K562 (cell line): ENCODE measurements around the gene MYH9. TPM values are rescaled to one million over a fixed set of nuclear protein-coding genes. Genes with fewer than 3 reads are reported as not detected.
A peak's percentile ranks its signal among the peaks of the same experiment; 100 is the strongest.

Source experiments
- ATAC-seq: fragments of 200-7000 bp; cut with Tn5 transposase; 3 replicates; pipeline ENCODE4 v1.9.1; 2020; ENCODE audit warnings: moderate library complexity
- BruUV-seq: library from RNA; stranded (reverse); fragments of 400-500 nt; replicated peaks from 2 replicates; lab custom pipeline; 2021; lab: Mats Ljungman, UMichigan
- CTCF ChIA-PET: fragments of 300-600 bp; formaldehyde crosslinking; extraction: SDS; loops from one replicate; lab custom pipeline; 2021; ENCODE audit warnings: low intra/inter-chr PET ratio; lab: Yijun Ruan, JAX
- POLR2A ChIA-PET: fragments of 300-600, 350-650 bp; sonication (Branson Sonifier 250); formaldehyde crosslinking; extraction: SDS; loops from one replicate; lab custom pipeline; 2021; ENCODE audit warnings: antibody characterized with exemption, inconsistent platforms; lab: Yijun Ruan, JAX
- DNase-seq, 4 experiments: peaks; one replicate each; pipeline versions ENCODE4 v3.0.0 to v3.0.0-alpha.2; 2011 to 2018; ENCODE audit warnings: low spot score in 3 of 4, mixed read lengths in 3 of 4; ENCODE audit errors: extremely low read depth in 1 of 4
- FAIRE-seq: peaks from 2 replicates; lab custom pipeline; 2011; peaks lifted over from hg19 to GRCh38; lab: Jason Lieb, UNC
- H2AFZ ChIP-seq: 2 replicates; pipeline ENCODE4 v1.6.0; 2011; ENCODE audit warnings: low read depth, low read length, control low read depth, inconsistent platforms
- H3K27ac ChIP-seq: fragments of 200-600 bp; 3 replicates; pipeline ENCODE4 v1.8.0; 2011; ENCODE audit warnings: low read depth, mild to moderate bottlenecking, control low read depth, inconsistent platforms, low read length, moderate library complexity, mixed read lengths; ENCODE audit errors: extremely low read depth
- H3K27me3 ChIP-seq, 2 experiments: fragments of 300-600 bp in 1 of 2; 2 replicates in 1 of 2; 3 replicates in 1 of 2; pipeline versions ENCODE4 v1.6.0 to v1.8.0; 2011; ENCODE audit warnings: inconsistent platforms in 2 of 2, low read length in 2 of 2, mild to moderate bottlenecking in 1 of 2, mixed read lengths in 1 of 2, moderate library complexity in 1 of 2; ENCODE audit not compliant: control insufficient read depth in 2 of 2, insufficient read depth in 2 of 2
- H3K36me3 ChIP-seq: fragments of 300-600 bp; 3 replicates; pipeline ENCODE4 v1.8.0; 2011; ENCODE audit warnings: mild to moderate bottlenecking, low read length, inconsistent platforms; ENCODE audit not compliant: control insufficient read depth, insufficient read depth
- H3K4me1 ChIP-seq, 2 experiments: fragments of 200-600 bp in 1 of 2; replicated peaks in 1 of 2; 2 replicates in 1 of 2; 3 replicates in 1 of 2; pipeline versions ENCODE4 v1.5.1 to v1.8.0; 2011; ENCODE audit warnings: inconsistent platforms in 2 of 2, low read length in 2 of 2, mild to moderate bottlenecking in 1 of 2, mixed read lengths in 1 of 2, moderate library complexity in 1 of 2; ENCODE audit not compliant: control insufficient read depth in 2 of 2, insufficient read depth in 2 of 2
- H3K4me2 ChIP-seq: 2 replicates; pipeline ENCODE4 v1.6.1; 2011; ENCODE audit warnings: low read length, control low read depth, inconsistent platforms, mixed read lengths; ENCODE audit not compliant: insufficient read depth
- H3K4me3 ChIP-seq: fragments of 200-600 bp; sonication (generic), shearing (Covaris generic); 2 replicates; pipeline ENCODE4 v1.5.1; 2016; ENCODE audit warnings: control low read depth, inconsistent platforms
- H3K79me2 ChIP-seq: fragments of 200-600 bp; 3 replicates; pipeline ENCODE4 v1.8.0; 2011; ENCODE audit warnings: low read length, inconsistent platforms; ENCODE audit not compliant: control insufficient read depth, insufficient read depth
- H3K9ac ChIP-seq, 2 experiments: 2 replicates each; pipeline versions ENCODE4 v1.6.0 to v1.6.1; 2011; ENCODE audit warnings: low read depth in 2 of 2, low read length in 2 of 2, control low read depth in 1 of 2, inconsistent platforms in 1 of 2, mild to moderate bottlenecking in 1 of 2, mixed read lengths in 1 of 2; ENCODE audit not compliant: insufficient read depth in 1 of 2
- H3K9me1 ChIP-seq: one replicate; pipeline ENCODE4 v1.6.0; 2011; ENCODE audit warnings: inconsistent platforms, mild to moderate bottlenecking, low read length, moderate library complexity; ENCODE audit not compliant: control insufficient read depth, insufficient read depth
- H3K9me3 ChIP-seq: replicated peaks from 2 replicates; pipeline ENCODE4 v1.5.1; 2011; ENCODE audit warnings: low read depth, low read length, inconsistent platforms; ENCODE audit not compliant: control insufficient read depth, insufficient read depth
- H4K20me1 ChIP-seq: replicated peaks from 2 replicates; pipeline ENCODE4 v1.6.1; 2011; ENCODE audit warnings: low read length, inconsistent platforms, mixed read lengths; ENCODE audit not compliant: control insufficient read depth, insufficient read depth
- ARID1B ChIP-seq: fragments of 450-650 bp; IDR thresholded peaks from 2 replicates; pipeline ENCODE4 v1.6.1; 2016; ENCODE audit warnings: antibody characterized with exemption, mild to moderate bottlenecking, inconsistent platforms
- CBFA2T2 ChIP-seq: fragments of 450-650 bp; conservative IDR thresholded peaks from 2 replicates; pipeline ENCODE4 v1.6.1; 2017; ENCODE audit warnings: mild to moderate bottlenecking
- CBFA2T3 ChIP-seq: fragments of 450-650 bp; IDR thresholded peaks from 2 replicates; pipeline ENCODE4 v1.6.1; 2017
- ETV1 ChIP-seq: fragments of 450-650 bp; conservative IDR thresholded peaks from 2 replicates; pipeline ENCODE4 v1.6.1; 2016; ENCODE audit warnings: missing genetic modification characterization, control low read depth, low read depth, missing compliant biosample characterization
- ETV5 ChIP-seq: sonication (generic); formaldehyde crosslinking; IDR thresholded peaks from 2 replicates; pipeline ENCODE4 v1.4.0; 2020; ENCODE audit warnings: low read depth, mild to moderate bottlenecking, missing genetic modification reagents
- GABPA ChIP-seq: fragments of 200-800 bp; sonication (Bioruptor generic); conservative IDR thresholded peaks from 2 replicates; pipeline ENCODE4 v1.6.1; 2016; ENCODE audit warnings: low read depth, missing genetic modification characterization, missing compliant biosample characterization
- MEF2D ChIP-seq: conservative IDR thresholded peaks from 2 replicates; pipeline ENCODE4 v1.6.1; 2016; ENCODE audit warnings: low read depth, missing genetic modification characterization, missing compliant biosample characterization
- NCOR1 ChIP-seq: fragments of 450-650 bp; IDR thresholded peaks from 2 replicates; pipeline ENCODE4 v1.6.1; 2016; ENCODE audit warnings: mild to moderate bottlenecking, moderate library complexity
- RBM17 ChIP-seq: fragments of 200-400 bp; formaldehyde crosslinking; IDR thresholded peaks from 2 replicates; pipeline ENCODE4 v1.6.1; 2017; ENCODE audit warnings: low read depth, mild to moderate bottlenecking, low read length, borderline replicate concordance
- SMAD4 ChIP-seq: fragments of 250-450 bp; sonication (Bioruptor Pico); conservative IDR thresholded peaks from 2 replicates; pipeline ENCODE4 v1.8.0; 2021; ENCODE audit warnings: inconsistent platforms, mild to moderate bottlenecking, moderate library complexity
- TAL1 ChIP-seq: fragments of 450-650 bp; IDR thresholded peaks from 2 replicates; pipeline ENCODE4 v1.6.1; 2016; ENCODE audit warnings: mild to moderate bottlenecking
- TCF3 ChIP-seq: sonication (generic); formaldehyde crosslinking; IDR thresholded peaks from 2 replicates; pipeline ENCODE4 v1.4.0; 2020; ENCODE audit warnings: mild to moderate bottlenecking, missing genetic modification reagents
- ZNF699 ChIP-seq: fragments of 250-450 bp; sonication (Bioruptor Pico); IDR thresholded peaks from 2 replicates; pipeline ENCODE4 v1.8.0; 2021; ENCODE audit warnings: mild to moderate bottlenecking, moderate library complexity; ENCODE audit not compliant: insufficient replicate concordance
- WGBS: fragments of 100-300 bp; shearing (Covaris generic); methylation state at CpG from one replicate; pipeline ENCODE4 v1.1.6; 2016; ENCODE audit warnings: low coverage, mixed read lengths; ENCODE audit not compliant: insufficient coverage; ENCODE audit errors: missing lambda C conversion rate; 5-methylcytosine and 5-hydroxymethylcytosine counted together
- in situ Hi-C: fragments of 300-500 bp; cut with MboI; formaldehyde crosslinking; loops from 4 replicates; pipeline ENCODE4 v1.15.0; 2018; ENCODE audit warnings: inconsistent platforms, mixed read lengths
- intact Hi-C: fragments of 100-400 bp; cut with micrococcal nuclease; formaldehyde crosslinking; loops from 2 replicates; pipeline ENCODE4 v1.14.2; 2022
- polyA plus RNA-seq, 8 experiments: library from polyadenylated mRNA; depleted of rRNA in 4 of 8; stranded (reverse) in 5 of 8; unstranded in 3 of 8; fragments of >200 nt; fragmentation: Nextera tagmentation in 2 of 8; fragmentation: Illumina TruSeq in 1 of 8; extraction: Ambion mirVana in 2 of 8; extraction: Trizol in 1 of 8; gene quantifications; 2 replicates each; pipeline versions ENCODE4 v1.2.1 to v1.2.3, GENCODE V29; 2011 to 2014; ENCODE audit warnings: inconsistent platforms in 1 of 8, missing spikeins in 1 of 8
- total RNA-seq, 7 experiments: library from RNA; depleted of rRNA in 6 of 7; stranded (reverse); fragments of >200 nt in 6 of 7; fragmentation: Illumina TruSeq in 2 of 7; extraction: Trizol in 2 of 7; gene quantifications; 2 replicates each; pipeline versions ENCODE4 v1.2.1 to v1.2.3, GENCODE V29; 2011 to 2021; ENCODE audit warnings: low replicate concordance in 1 of 7

MYH9 gene
- total and polyA plus RNA-seq, 9 of the 15 experiments (the other 6 are each of a cell fraction or from before 2014, with no cell fraction given) = 0.71 to 111 (median 24.6) TPM

GRCh38 chr22:36377022-36377631, 10.6 kb downstream of the MYH9 start:
- H3K27ac ChIP-seq = no peak overlapping the region
- ChIA-PET POLR2A (interaction anchor here (0.6 kb wide), 1 partner anchor 9 kb away, joined by 3 read pairs; no protein-coding TSS in a partner anchor), CTCF (no interaction called here)
- intact Hi-C loops = no loop called here
- no peaks in the 10 kb centered on the region for H3K27me3 ChIP-seq
- FAIRE-seq = peak; percentile 40
- no peak overlapping the region for H3K4me2 ChIP-seq
- 0 out of 2 replicates have a peak, but pooled peaks cover 12% of the 10 kb centered on the region for H4K20me1 ChIP-seq
- no peaks in the 10 kb centered on the region for H3K9me3 ChIP-seq
- TF ChIP-seq NCOR1 = 0 out of 2 replicates have a peak, but pooled peaks have one; percentile 14
- TF ChIP-seq ETV1 (tag) = 0 out of 2 replicates have a peak, but pooled peaks have one; percentile 15
- peak; percentile 48 for TF ChIP-seq GABPA (tag)
- 0 out of 2 replicates have a peak, but pooled peaks have one; percentile 49 for TF ChIP-seq SMAD4 (CRISPR knock-in tag)
- TF ChIP-seq TCF3 (CRISPR knock-in tag) = peak; percentile 77
- peak; percentile 30; the same call in 1 of the 2 replicates for TF ChIP-seq CBFA2T2
- peak; percentile 62 for TF ChIP-seq CBFA2T3
- TF ChIP-seq ARID1B = peak; percentile 35; the same call in 1 of the 2 replicates
- TF ChIP-seq ETV5 (CRISPR knock-in tag) = peak; percentile 54; the same call in 1 of the 2 replicates
- TF ChIP-seq RBM17 = no peak
- no peak for TF ChIP-seq ZNF699 (CRISPR knock-in tag)
- no peak for TF ChIP-seq MEF2D (tag)
- 0 out of 2 replicates have a peak, but pooled peaks have one; percentile 19 for TF ChIP-seq TAL1
- in situ Hi-C loops = no loop called here
- peak in 1 of 4 experiments; percentile 33 for DNase-seq
- peaks cover 70% of the 10 kb centered on the region for H3K79me2 ChIP-seq
- peaks cover 3% of the 10 kb centered on the region for H3K9me1 ChIP-seq
- H3K4me1 ChIP-seq = peaks cover 3 to 6% of the 10 kb centered on the region in 2 experiments; a peak in 4 of 5 replicates
- 46% methylated on average over 10 of the region's 14 CpGs for WGBS
- peaks cover 14% of the 10 kb centered on the region; the same call in 2 of the 3 replicates for H3K36me3 ChIP-seq
- ATAC-seq = no peak
- no TSS peak for BruUV-seq
- H3K9ac ChIP-seq = no peak overlapping the region
- H2AFZ ChIP-seq = no peak overlapping the region
- H3K4me3 ChIP-seq = no peak overlapping the region
